ENCODE measurements around the gene ZDHHC14. TPM values are rescaled to one million over a fixed set of nuclear protein-coding genes. Genes with fewer than 3 reads are reported as not detected.

ZDHHC14 gene
- total and polyA plus RNA-seq, 8 donors = 8.2 to 33.2 (median 25.8) TPM

- DNase-seq = no peak
- Histone ChIP-seq H3K4me3 (no peak overlapping the region), H3K27ac (no peak overlapping the region), H3K36me3 (no peaks in the 10 kb centered on the region), H3K4me1 (no peaks in the 10 kb centered on the region), H3K27me3 (no peaks in the 10 kb centered on the region), H3K9me3 (no peaks in the 10 kb centered on the region)
- no peak for ATAC-seq
- TF ChIP-seq CTCF (IDR thresholded peaks at IDR 0.05) = no peak
- intact Hi-C loops (cut with DNase I) = no loop called here
These were observed 31.8 kb downstream of the ZDHHC14 start for GRCh38 chr6:157412791-157413190.

- DNase-seq = no peak
- Histone ChIP-seq H3K4me1 (peaks cover 0 to 4% of the 10 kb centered on the region in 2 donors), H3K9me3 (no peaks in the 10 kb centered on the region), H3K36me3 (no peaks in the 10 kb centered on the region), H3K27me3 (no peaks in the 10 kb centered on the region), H3K4me3 (no peak overlapping the region), H3K27ac (no peak overlapping the region)
- TF ChIP-seq CTCF (IDR thresholded peaks at IDR 0.05) = no peak
- intact Hi-C loops (cut with DNase I) = no loop called here
- ATAC-seq = no peak
These were observed 39.5 kb downstream of the ZDHHC14 start for GRCh38 chr6:157420497-157420896.

GRCh38 chr6:157424491-157425020 lies 43.6 kb downstream of the ZDHHC14 start:
- intact Hi-C loops (cut with DNase I) = no loop called here
- TF ChIP-seq CTCF (IDR thresholded peaks at IDR 0.05) = no peak
- ATAC-seq = no peak
- Histone ChIP-seq H3K27me3 (no peaks in the 10 kb centered on the region), H3K36me3 (no peaks in the 10 kb centered on the region), H3K4me3 (no peak overlapping the region), H3K4me1 (peaks cover 0 to 4% of the 10 kb centered on the region in 2 donors), H3K27ac (no peak overlapping the region), H3K9me3 (no peaks in the 10 kb centered on the region)
- peak in 2 of 4 donors; percentile 24 to 59 for DNase-seq

GRCh38 chr6:157427969-157428368 lies 47.0 kb downstream of the ZDHHC14 start:
- intact Hi-C loops (cut with DNase I) = no loop called here
- Histone ChIP-seq H3K36me3 (no peaks in the 10 kb centered on the region), H3K4me3 (no peak overlapping the region), H3K27me3 (no peaks in the 10 kb centered on the region), H3K9me3 (no peaks in the 10 kb centered on the region), H3K27ac (no peak overlapping the region), H3K4me1 (peaks cover 0 to 4% of the 10 kb centered on the region in 2 donors)
- ATAC-seq = no peak
- no peak for TF ChIP-seq CTCF (IDR thresholded peaks at IDR 0.05)
- DNase-seq = no peak

- TF ChIP-seq CTCF (IDR thresholded peaks at IDR 0.05) = no peak
- no peaks in the 10 kb centered on the region for H3K9me3 ChIP-seq
- intact Hi-C loops (cut with DNase I) = no loop called here
- no peak overlapping the region for H3K27ac ChIP-seq
- H3K4me1 ChIP-seq = peaks cover 0 to 4% of the 10 kb centered on the region in 2 donors
- H3K4me3 ChIP-seq = no peak overlapping the region
- H3K36me3 ChIP-seq = no peaks in the 10 kb centered on the region
- H3K27me3 ChIP-seq = no peaks in the 10 kb centered on the region
- DNase-seq = no peak
- no peak for ATAC-seq
These were observed 47.6 kb downstream of the ZDHHC14 start for GRCh38 chr6:157428427-157429202.

All from left lung (tissue), 10 donors.